GM18505 (cell line): ENCODE results near the gene CTF1.

ENCODE experiments used
- ATAC-seq: cut with Tn5 transposase; IDR thresholded peaks from one replicate; pipeline ENCODE4 v1.9.1; 2021; ENCODE audit not compliant: unreplicated experiment
- POLR2A ChIP-seq: IDR thresholded peaks from 4 replicates; pipeline ENCODE4 v1.6.1; 2011; ENCODE audit warnings: borderline replicate concordance; ENCODE audit not compliant: insufficient read depth, insufficient read length; ENCODE audit errors: extremely low read depth

Gene CTF1

DNA sequence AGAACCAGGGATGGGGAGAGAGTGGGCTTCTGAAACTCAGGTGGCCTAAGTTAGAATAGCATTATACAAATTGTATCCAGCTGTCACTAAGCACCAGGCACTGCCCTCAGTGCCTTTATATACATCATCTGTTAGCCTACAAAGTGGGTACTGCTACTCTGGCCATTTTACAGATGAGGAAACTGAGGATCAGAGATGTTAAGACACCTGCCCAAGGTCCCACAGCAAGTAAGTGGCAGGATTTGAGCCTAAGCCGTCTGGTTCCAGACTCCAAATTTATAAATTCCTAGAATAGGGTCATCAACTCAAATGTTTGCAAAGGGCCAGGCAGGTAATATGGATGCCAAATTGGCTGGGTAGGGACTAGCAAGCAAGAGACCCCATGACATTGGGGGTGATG is 54.8 kb downstream of the CTF1 start:
- ATAC-seq = no peak
- no peak for TF ChIP-seq POLR2A

DNA sequence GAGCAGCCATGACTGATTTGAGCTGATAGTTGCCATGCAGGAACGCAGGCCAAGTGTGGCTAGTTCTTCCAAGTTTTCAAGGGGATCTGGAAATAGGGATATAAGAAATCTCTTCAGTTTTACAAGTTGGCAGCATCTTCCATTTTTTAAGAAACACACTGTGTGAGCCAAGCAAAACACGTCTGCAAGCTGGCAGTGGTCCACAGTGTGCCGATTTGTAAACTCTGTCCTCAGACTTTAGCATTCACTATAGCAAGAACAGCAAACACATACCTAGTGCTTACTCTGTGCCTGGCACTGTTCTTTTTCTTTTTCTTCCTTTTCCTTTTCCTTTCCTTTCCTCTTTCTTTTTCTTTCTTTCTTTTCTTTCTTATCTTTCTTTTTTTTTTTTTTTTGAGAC is 55.3 kb downstream of the CTF1 start:
- TF ChIP-seq POLR2A = no peak
- no peak for ATAC-seq

- no peak for TF ChIP-seq POLR2A
- no peak for ATAC-seq
These were observed 56.7 kb downstream of the CTF1 start for GRCh38 chr16:30953111-30953510.
